GM12891 (cell line): Measurements from ENCODE around the gene PDZD7.

ENCODE experiments used
- DNase-seq: peaks from one replicate; pipeline ENCODE4 v3.0.0; 2011; ENCODE audit warnings: low spot score; ENCODE audit not compliant: insufficient read length
- FAIRE-seq: peaks from 2 replicates; lab custom pipeline; 2011; peaks lifted over from hg19 to GRCh38; lab: Jason Lieb, UNC
- PAX5 ChIP-seq: IDR thresholded peaks from 2 replicates; pipeline ENCODE4 v1.6.1; 2011; ENCODE audit warnings: low read length, moderate library complexity, mild to moderate bottlenecking; ENCODE audit not compliant: insufficient read depth, severe bottlenecking
- POLR2A ChIP-seq: IDR thresholded peaks from 2 replicates; pipeline ENCODE4 v1.6.1; 2011; ENCODE audit warnings: low read depth, low read length, control low read depth
- POLR2AphosphoS5 ChIP-seq: IDR thresholded peaks from 2 replicates; pipeline ENCODE4 v1.6.1; 2011; ENCODE audit warnings: low read depth, low read length, control low read depth
- POU2F2 ChIP-seq: IDR thresholded peaks from 2 replicates; pipeline ENCODE4 v1.6.1; 2011; ENCODE audit warnings: low read depth, mild to moderate bottlenecking, control low read depth, low read length, moderate library complexity
- SPI1 ChIP-seq: IDR thresholded peaks from 2 replicates; pipeline ENCODE4 v1.6.1; 2011; ENCODE audit warnings: low read depth, low read length, control low read depth
- TAF1 ChIP-seq: IDR thresholded peaks from 2 replicates; pipeline ENCODE4 v1.6.1; 2011; ENCODE audit warnings: low read depth, low read length, control low read depth

The PDZD7 gene

GRCh38 chr10:101014230-101014884, 16.6 kb downstream of the PDZD7 start:
- FAIRE-seq (peak; percentile 85), DNase-seq (no peak)
- TF ChIP-seq POLR2AphosphoS5 (no peak), TAF1 (no peak), PAX5 (no peak), POLR2A (no peak), SPI1 (no peak), POU2F2 (no peak)

- DNase-seq (no peak), FAIRE-seq (no peak)
- TF ChIP-seq TAF1: no peak
- no peak for TF ChIP-seq POU2F2
- TF ChIP-seq PAX5: no peak
- TF ChIP-seq SPI1: no peak
- no peak for TF ChIP-seq POLR2A
- TF ChIP-seq POLR2AphosphoS5: no peak
Measured at GRCh38 chr10:101013365-101013825, 17.5 kb downstream of the PDZD7 start.

GRCh38 chr10:101012525-101013364, 18.2 kb downstream of the PDZD7 start:
- 0 out of 2 replicates have a peak, but pooled peaks have one; percentile 13 for TF ChIP-seq POU2F2
- no peak for TF ChIP-seq POLR2AphosphoS5
- TF ChIP-seq TAF1: no peak
- no peak for TF ChIP-seq POLR2A
- TF ChIP-seq PAX5: no peak
- TF ChIP-seq SPI1: no peak

DNA sequence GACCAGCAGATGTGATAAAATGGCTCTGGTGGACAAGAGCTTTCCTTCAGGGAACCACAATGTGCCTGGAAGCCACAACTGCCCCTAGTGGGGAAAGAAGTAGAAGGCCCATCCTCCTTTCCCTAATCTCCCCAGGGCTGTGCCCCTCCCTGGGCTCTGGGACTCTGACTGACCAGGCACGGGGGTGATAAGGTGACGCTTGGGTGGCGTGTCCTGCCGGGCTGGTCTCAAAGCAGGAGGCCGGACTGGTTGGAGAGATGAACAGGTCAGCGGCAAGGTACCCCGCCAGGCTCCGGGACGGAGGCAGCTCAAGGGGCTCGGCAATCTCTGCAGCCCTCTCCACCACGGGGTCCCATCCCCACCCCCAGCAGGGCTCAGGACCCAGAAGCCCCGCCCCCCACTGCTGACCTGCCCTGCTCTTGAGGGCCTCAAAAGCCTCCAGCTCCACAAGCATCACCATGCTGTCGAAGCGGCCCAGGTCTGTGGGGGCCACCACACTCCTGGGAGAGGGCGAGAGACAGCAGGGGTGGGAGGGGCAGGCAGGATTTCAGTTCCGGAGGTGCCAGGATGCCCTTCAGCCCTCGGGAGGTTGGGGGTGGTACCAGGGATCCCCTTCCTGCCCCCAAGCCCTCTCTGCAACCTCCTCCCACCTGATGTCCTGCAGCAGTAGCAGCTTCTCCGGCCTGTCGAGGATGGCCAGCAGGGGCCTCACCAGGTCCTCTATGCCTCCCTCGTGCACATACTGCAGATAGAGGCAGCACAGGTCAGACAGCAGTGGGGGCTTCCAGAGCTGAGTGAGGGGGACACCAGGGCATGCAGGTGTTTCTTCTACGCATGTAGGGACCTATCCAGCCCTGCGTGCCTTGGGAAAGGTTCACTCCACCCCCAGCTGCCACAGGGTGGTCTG, 19.2 kb downstream of the PDZD7 start:
- TF ChIP-seq POLR2A (no peak), TAF1 (no peak), POU2F2 (no peak), POLR2AphosphoS5 (no peak), SPI1 (no peak), PAX5 (no peak)
- no peak for DNase-seq
- no peak for FAIRE-seq

More at GRCh38 chr10:101012525-101013364, 18.2 kb downstream of the PDZD7 start:
- FAIRE-seq (peak; percentile 99), DNase-seq (no peak)

DNA sequence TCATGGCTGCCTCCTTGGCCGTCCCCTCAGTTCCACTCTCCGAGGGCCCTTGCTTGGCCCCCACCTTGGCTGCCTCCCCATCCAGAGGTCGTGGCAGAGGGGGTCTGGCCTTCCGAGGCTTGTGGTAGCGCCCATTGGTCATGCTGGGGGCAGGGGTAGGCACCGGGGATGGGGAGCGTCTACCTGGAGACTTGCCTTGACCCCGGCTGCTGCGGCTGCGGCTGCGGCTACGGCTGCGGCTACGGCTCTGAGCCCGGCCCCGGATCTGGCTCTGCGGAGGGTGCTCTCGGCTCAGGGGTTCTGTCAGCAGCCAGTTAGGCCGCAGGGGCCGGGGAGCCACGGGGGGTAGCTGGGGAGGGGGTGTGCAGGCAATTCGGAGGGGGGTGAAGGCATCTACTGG, 20.6 kb downstream of the PDZD7 start:
- no peak for DNase-seq
- no peak for FAIRE-seq
- no peak for TF ChIP-seq TAF1
- no peak for TF ChIP-seq POLR2AphosphoS5
- no peak for TF ChIP-seq PAX5
- TF ChIP-seq POU2F2: no peak
- no peak for TF ChIP-seq SPI1
- TF ChIP-seq POLR2A: no peak

GRCh38 chr10:101008823-101009423, 22.0 kb downstream of the PDZD7 start:
- DNase-seq (no peak), FAIRE-seq (no peak)
- TF ChIP-seq SPI1 (no peak), PAX5 (no peak), POLR2AphosphoS5 (no peak), POLR2A (no peak), POU2F2 (no peak), TAF1 (no peak)

GRCh38 chr10:101007915-101008822, 22.8 kb downstream of the PDZD7 start:
- no peak for DNase-seq
- TF ChIP-seq PAX5 (no peak), TAF1 (no peak), POU2F2 (no peak), SPI1 (no peak), POLR2A (no peak)
- no peak for FAIRE-seq

- DNase-seq (no peak), FAIRE-seq (no peak)
- TF ChIP-seq PAX5: no peak
Measured at GRCh38 chr10:101007099-101007711, 23.7 kb downstream of the PDZD7 start.
